ENCODE measurements around the gene CAPN15.

- TF ChIP-seq, protein P1, sequence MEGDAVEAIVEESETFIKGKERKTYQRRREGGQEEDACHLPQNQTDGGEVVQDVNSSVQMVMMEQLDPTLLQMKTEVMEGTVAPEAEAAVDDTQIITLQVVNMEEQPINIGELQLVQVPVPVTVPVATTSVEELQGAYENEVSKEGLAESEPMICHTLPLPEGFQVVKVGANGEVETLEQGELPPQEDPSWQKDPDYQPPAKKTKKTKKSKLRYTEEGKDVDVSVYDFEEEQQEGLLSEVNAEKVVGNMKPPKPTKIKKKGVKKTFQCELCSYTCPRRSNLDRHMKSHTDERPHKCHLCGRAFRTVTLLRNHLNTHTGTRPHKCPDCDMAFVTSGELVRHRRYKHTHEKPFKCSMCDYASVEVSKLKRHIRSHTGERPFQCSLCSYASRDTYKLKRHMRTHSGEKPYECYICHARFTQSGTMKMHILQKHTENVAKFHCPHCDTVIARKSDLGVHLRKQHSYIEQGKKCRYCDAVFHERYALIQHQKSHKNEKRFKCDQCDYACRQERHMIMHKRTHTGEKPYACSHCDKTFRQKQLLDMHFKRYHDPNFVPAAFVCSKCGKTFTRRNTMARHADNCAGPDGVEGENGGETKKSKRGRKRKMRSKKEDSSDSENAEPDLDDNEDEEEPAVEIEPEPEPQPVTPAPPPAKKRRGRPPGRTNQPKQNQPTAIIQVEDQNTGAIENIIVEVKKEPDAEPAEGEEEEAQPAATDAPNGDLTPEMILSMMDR (IDR thresholded peaks at IDR 0.05), result no peak
- TF ChIP-seq POLR2AphosphoS5 (IDR thresholded peaks at IDR 0.05), result no peak
- TF ChIP-seq EP300 (IDR thresholded peaks at IDR 0.05), result no peak
- peak in 1 of 4 donors; percentile 56 for TF ChIP-seq POLR2A (IDR thresholded peaks at IDR 0.05)
Measured at GRCh38 chr16:569445-570254, 42.1 kb downstream of the CAPN15 start, which contains the start of gene PIGQ.
